Ovary (tissue), 9 donors: ENCODE results near the gene CLDN7. TPM values are rescaled to one million over a fixed set of nuclear protein-coding genes. Genes with fewer than 3 reads are reported as not detected.

Source experiments
- DNase-seq, 5 donors: peaks; one replicate each; pipeline ENCODE4 v3.0.0-alpha.2; 2019 to 2020
- H3K27ac ChIP-seq, 2 donors: fragments of 200-600 bp; one replicate each; pipeline versions ENCODE4 v1.5.1 to v1.8.0; 2019 to 2022
- H3K27me3 ChIP-seq: fragments of 200-600 bp; one replicate; pipeline ENCODE4 v1.8.0; 2022
- H3K36me3 ChIP-seq: fragments of 200-600 bp; sonication (generic); one replicate; pipeline ENCODE4 v1.5.1; 2019
- H3K4me1 ChIP-seq: one replicate; pipeline ENCODE4 v1.8.1; 2013; ENCODE audit warnings: mild to moderate bottlenecking, moderate library complexity; ENCODE audit not compliant: insufficient read depth
- H3K4me3 ChIP-seq: fragments of 200-600 bp; sonication (generic); one replicate; pipeline ENCODE4 v1.5.1; 2017
- H3K9me3 ChIP-seq, 2 donors: fragments of 200-600 bp in 1 of 2; sonication (generic) in 1 of 2; one replicate each; pipeline versions ENCODE4 v1.5.1 to v1.8.1; 2013 to 2019; ENCODE audit warnings: mild to moderate bottlenecking in 1 of 2, moderate library complexity in 1 of 2
- EP300 ChIP-seq: sonication (generic); formaldehyde crosslinking; IDR thresholded peaks from one replicate; pipeline ENCODE4 v1.6.1; 2017; ENCODE audit warnings: antibody characterized with exemption
- POLR2A ChIP-seq: fragments of 450-650 bp; IDR thresholded peaks from one replicate; pipeline ENCODE4 v1.6.1; 2017; ENCODE audit warnings: antibody characterized with exemption, mild to moderate bottlenecking, moderate library complexity
- whole genome bisulfite sequencing, 3 donors: extraction: QIAGEN DNeasy Blood & Tissue Kit in 1 of 3; methylation state at CpG; one replicate each; pipeline versions ENCODE4 v1.1.5 to v1.1.7; 2013 to 2017; 5-methylcytosine and 5-hydroxymethylcytosine counted together
- intact Hi-C, 4 donors: fragments of 100-400 bp; cut with DNase I; formaldehyde crosslinking; loops; one replicate each; pipeline versions ENCODE4 v1.11.0 to v1.15.1; 2022 to 2023
- polyA plus RNA-seq, 2 donors: library from polyadenylated mRNA; stranded (reverse); fragments of 200-250 nt in 1 of 2; fragments of 350-450 nt in 1 of 2; fragmentation: Illumina TruSeq in 1 of 2; extraction: RNeasy Lipid Tissue Mini Kit (QIAGEN cat#74804) in 1 of 2; gene quantifications; one replicate each; pipeline ENCODE4 v1.2.3, GENCODE V29; 2013 to 2014
- total RNA-seq, 7 donors: library from RNA; depleted of rRNA in 2 of 7; stranded (reverse); fragments of >200 nt in 2 of 7; fragmentation: NEBNext Ultra II Directional in 3 of 7; extraction: Animal tissue kit (Norgen Biotek cat#: 25700) in 3 of 7; gene quantifications; one replicate each; pipeline versions ENCODE4 v1.1.0 to v1.2.4, GENCODE V29; 2016 to 2023
- TF ChIP-seq, protein P1 (sequence below), 3 donors: fragments of 450-650 bp in 2 of 3; fragments of 200-600 bp in 1 of 3; IDR thresholded peaks; one replicate each; pipeline versions ENCODE4 v1.5.1 to v1.8.0; 2016 to 2022; ENCODE audit warnings: antibody characterized with exemption in 3 of 3, mild to moderate bottlenecking in 1 of 3
- donor health status: DM: no; HTN: no; CAD: no; lungs with moderate emphysema.
- donor health status: DM: no; HTN: no; CAD: no.
- donor health status: Bipolar disorder and iron deficiency.
- donor health status: DM: yes; HTN: yes; CAD: no.
- donor health status: DM: no; HTN: no; CAD: no.
- donor health status: DM: yes; HTN: yes; CAD: no.

The CLDN7 gene
- total and polyA plus RNA-seq, 9 donors = 0.27 to 102 (median 4.7) TPM; not detected in 1

DNA sequence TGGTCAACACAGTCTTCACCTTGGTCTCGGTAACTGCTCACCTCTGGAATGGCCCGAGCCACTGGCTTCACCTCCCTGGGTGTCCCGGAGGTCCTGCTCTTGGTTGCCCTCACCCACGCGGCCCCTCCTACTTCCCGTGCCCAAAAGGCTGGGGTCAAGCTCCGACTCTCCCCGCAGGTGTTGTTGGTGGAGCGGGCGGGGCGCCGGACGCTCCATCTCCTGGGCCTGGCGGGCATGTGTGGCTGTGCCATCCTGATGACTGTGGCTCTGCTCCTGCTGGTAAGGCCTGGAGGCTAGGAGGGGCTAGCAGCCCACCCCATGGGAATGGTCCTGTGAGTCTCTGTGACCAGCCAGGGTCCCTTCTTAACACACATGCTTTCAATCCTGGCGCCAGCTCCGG is 22.6 kb upstream of the CLDN7 start:
- H3K27me3 ChIP-seq = no peaks in the 10 kb centered on the region
- no peaks in the 10 kb centered on the region for H3K9me3 ChIP-seq
- 84 to 92% (median 89%) methylated on average over 5 to 16 of the region's 16 CpGs for WGBS, 3 donors
- peaks cover 6% of the 10 kb centered on the region for H3K4me1 ChIP-seq
- no peak overlapping the region for H3K4me3 ChIP-seq
- DNase-seq = no peak
- intact Hi-C loops = loop anchor here in 1 of 4 donors (5.0 kb wide), 1 partner anchor 62 kb away; no protein-coding TSS in a partner anchor
- no peaks in the 10 kb centered on the region for H3K36me3 ChIP-seq
- TF ChIP-seq POLR2A (no peak), EP300 (no peak)
- TF ChIP-seq, protein P1, sequence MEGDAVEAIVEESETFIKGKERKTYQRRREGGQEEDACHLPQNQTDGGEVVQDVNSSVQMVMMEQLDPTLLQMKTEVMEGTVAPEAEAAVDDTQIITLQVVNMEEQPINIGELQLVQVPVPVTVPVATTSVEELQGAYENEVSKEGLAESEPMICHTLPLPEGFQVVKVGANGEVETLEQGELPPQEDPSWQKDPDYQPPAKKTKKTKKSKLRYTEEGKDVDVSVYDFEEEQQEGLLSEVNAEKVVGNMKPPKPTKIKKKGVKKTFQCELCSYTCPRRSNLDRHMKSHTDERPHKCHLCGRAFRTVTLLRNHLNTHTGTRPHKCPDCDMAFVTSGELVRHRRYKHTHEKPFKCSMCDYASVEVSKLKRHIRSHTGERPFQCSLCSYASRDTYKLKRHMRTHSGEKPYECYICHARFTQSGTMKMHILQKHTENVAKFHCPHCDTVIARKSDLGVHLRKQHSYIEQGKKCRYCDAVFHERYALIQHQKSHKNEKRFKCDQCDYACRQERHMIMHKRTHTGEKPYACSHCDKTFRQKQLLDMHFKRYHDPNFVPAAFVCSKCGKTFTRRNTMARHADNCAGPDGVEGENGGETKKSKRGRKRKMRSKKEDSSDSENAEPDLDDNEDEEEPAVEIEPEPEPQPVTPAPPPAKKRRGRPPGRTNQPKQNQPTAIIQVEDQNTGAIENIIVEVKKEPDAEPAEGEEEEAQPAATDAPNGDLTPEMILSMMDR (IDR thresholded peaks at IDR 0.05) = no peak
- H3K27ac ChIP-seq = no peak overlapping the region

DNA sequence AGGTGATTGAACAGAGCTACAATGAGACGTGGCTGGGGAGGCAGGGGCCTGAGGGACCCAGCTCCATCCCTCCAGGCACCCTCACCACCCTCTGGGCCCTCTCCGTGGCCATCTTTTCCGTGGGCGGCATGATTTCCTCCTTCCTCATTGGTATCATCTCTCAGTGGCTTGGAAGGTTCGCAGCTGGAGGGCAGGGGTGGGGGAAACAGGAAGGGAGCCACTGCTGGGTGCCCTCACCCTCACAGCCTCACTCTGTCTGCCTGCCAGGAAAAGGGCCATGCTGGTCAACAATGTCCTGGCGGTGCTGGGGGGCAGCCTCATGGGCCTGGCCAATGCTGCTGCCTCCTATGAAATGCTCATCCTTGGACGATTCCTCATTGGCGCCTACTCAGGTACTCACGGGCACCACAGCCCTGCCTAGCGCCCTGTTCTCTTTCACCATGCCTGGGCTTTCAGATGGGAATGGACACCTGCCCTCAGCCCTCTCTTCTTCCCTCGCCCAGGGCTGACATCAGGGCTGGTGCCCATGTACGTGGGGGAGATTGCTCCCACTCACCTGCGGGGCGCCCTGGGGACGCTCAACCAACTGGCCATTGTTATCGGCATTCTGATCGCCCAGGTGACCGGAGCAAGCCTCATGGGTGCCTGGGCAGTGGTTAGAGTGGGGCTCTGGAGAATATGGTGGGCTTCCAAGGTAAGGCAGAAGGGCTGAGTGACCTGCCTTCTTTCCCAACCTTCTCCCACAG is 21.4 kb upstream of the CLDN7 start:
- intact Hi-C loops = loop anchor here in 1 of 4 donors (5.0 kb wide), 1 partner anchor 64 kb away; no protein-coding TSS in a partner anchor
- Histone ChIP-seq H3K36me3 (no peaks in the 10 kb centered on the region), H3K4me3 (no peak overlapping the region), H3K27me3 (no peaks in the 10 kb centered on the region), H3K27ac (no peak overlapping the region), H3K9me3 (no peaks in the 10 kb centered on the region), H3K4me1 (peaks cover 6% of the 10 kb centered on the region)
- DNase-seq = no peak
- 87 to 91% (median 90%) methylated on average over 18 of the region's 18 CpGs for WGBS, 3 donors
- TF ChIP-seq POLR2A (no peak), EP300 (no peak)
- TF ChIP-seq, protein P1 (IDR thresholded peaks at IDR 0.05) = no peak

DNA sequence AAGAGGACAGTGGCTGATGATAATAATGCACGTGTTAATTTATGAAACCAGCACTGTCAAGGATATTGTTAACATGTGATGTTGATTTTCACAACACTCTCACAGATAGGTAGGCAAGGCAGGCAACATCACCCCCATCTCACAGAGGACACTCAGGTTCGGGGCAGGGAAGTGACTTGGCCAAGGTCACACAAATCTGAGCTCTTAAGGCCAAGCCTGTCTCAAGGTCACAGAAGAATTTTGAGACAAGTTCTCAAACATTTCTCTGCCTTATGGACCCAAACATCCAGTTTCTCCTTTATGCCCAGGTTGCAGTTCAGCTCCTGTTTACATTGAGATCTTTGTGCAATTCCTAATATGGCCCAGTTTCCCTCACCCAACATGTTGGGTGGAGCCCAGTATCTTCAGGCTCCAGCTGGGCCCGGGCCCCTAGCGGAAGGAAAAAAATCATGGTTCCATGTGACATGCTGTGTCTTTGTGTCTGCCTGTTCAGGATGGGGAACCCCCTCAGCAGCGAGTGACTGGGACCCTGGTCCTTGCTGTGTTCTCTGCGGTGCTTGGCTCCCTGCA is 20.6 kb upstream of the CLDN7 start:
- Histone ChIP-seq H3K4me1 (peaks cover 6% of the 10 kb centered on the region), H3K27ac (no peak overlapping the region), H3K4me3 (no peak overlapping the region), H3K9me3 (no peaks in the 10 kb centered on the region), H3K36me3 (no peaks in the 10 kb centered on the region), H3K27me3 (no peaks in the 10 kb centered on the region)
- TF ChIP-seq EP300 (no peak), POLR2A (no peak)
- TF ChIP-seq, protein P1 (IDR thresholded peaks at IDR 0.05) = no peak
- intact Hi-C loops = loop anchor here in 1 of 4 donors (5.0 kb wide), 1 partner anchor 64 kb away; no protein-coding TSS in a partner anchor
- 52 to 54% (median 53%) methylated on average over 6 of the region's 6 CpGs for WGBS, 3 donors
- no peak for DNase-seq

DNA sequence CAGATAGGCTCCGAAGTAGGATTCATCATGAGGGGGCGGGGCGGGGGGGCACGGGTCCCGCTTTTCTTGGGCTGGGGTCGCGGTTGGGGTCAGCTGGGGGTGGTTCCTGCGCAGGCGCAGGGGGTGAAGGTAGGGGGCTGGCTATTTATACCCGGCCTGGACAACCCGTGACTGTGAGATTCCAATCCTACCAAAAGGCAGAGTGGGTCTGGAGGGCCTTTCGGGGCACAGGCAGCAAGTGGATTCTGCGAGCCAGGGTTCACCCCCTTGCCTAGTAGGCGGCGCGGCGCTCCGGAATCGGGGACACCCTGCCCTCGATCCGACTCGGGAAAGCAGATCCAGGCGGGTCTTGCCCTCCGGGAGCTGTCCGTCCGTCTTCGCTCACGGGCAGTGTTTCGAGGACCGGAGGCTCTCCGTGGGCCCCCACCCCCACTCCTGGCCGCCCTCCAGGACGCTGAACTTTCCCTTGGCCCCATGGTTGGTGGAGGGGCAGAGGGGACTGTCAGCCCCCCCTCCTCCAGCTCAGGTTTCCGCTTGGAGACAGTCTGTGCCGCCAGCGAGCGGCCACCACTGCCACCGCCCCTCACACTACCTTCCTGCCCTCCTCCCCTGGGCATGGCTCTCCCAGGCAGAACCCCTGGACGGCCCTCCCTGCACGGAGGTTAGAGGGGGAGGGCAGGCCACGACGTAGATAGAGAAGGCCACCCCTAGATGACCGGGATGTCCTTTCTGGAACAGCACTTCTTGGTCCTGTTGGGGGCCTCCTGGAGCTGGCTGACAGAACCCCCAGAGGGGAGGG is 19.9 kb upstream of the CLDN7 start:
- no peaks in the 10 kb centered on the region for H3K36me3 ChIP-seq
- peak overlapping the region; percentile 37 for H3K4me3 ChIP-seq
- H3K4me1 ChIP-seq = peaks cover 6% of the 10 kb centered on the region
- H3K27ac ChIP-seq = peak overlapping the region; percentile 44 to 48
- H3K9me3 ChIP-seq = no peaks in the 10 kb centered on the region
- peak; percentile 34 to 76 (median 71) for DNase-seq
- WGBS, 3 donors = 5 to 9% (median 6%) methylated on average over 42 to 43 of the region's 43 CpGs
- intact Hi-C loops = loop anchor here (1.0 to 5.0 kb wide), 4 partner anchors 13 to 65 kb away; partner anchors contain the start of gene YBX2 (in 1 of the 4)
- H3K27me3 ChIP-seq = no peaks in the 10 kb centered on the region
- TF ChIP-seq POLR2A (no peak), EP300 (no peak)
- TF ChIP-seq, protein P1 (IDR thresholded peaks at IDR 0.05) = no peak
